Activated CD4-positive, alpha-beta T cell treated with anti-CD3 and anti-CD28 coated beads, Interleukin-2, Interleukin-4, amounts not matched to agents 100 ng/mL and 50 ng/mL, durations not matched to agents 16 hours and 8 hours (primary cell): Measurements from ENCODE around the gene ADAMTSL1.

Experiments
- DNase-seq: peaks from one replicate; pipeline ENCODE4 v3.0.0-alpha.2; 2020; ENCODE audit warnings: low spot score

Gene ADAMTSL1

DNA sequence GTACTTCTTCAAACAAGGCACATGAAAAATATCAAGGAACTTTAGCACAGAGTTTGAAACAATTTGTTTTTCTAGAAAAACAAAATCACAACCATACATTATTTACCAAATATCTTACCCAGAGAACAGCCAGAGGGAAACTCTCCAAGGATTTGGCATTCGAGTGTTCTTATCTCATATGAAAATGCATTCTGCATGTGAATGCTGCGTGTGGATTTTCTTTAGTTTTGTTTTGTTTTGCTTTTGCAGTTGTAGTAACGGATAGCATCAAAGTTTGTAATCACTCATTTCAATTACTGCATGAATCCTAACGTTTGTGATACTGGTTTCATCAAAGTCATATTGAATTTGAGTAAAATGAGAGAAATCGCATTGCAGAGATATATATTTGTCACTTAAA, 28.0 kb downstream of the ADAMTSL1 start:
- DNase-seq = no peak

DNA sequence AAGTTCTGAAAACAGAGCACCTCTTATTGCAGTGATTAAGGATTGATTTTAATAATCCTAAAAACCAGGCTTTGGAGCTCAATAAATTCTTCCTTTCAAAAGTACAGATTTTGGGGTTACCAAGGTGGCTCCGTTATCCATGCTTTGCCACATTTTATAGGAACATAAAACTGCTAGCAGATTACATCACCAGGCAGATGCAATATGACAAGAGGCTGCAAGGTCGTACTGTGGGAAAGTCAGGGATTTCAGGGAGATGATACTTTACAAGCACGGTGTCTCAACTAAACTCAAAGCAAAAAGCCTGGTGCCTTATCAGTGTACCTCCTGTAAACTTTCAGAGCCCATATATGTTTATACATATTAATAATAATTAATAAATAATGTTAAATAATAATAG, 28.6 kb downstream of the ADAMTSL1 start:
- no peak for DNase-seq

- no peak for DNase-seq
Measured at GRCh38 chr9:18504707-18505106, 30.8 kb downstream of the ADAMTSL1 start.

- no peak for DNase-seq
Measured at GRCh38 chr9:18507151-18507550, 33.2 kb downstream of the ADAMTSL1 start.

DNA sequence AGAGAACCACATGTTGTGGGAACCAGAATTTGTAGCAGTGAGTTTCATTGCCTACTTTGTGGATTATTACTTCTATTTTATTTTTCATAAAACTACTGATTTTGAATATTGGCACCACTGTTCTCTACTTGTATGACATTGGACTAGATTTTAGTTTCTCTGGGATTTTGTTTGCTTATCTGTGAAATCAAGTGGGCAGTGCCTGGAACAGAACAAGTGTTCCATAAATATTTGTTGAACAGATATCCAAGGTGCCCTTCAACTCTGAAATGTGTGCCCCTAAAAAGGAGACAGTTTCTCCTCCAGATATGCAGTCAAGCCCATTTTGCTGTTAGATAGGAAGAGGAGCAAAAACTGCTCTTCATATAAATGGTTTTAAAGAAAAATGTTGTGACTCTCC, 42.6 kb downstream of the ADAMTSL1 start:
- DNase-seq = no peak

DNA sequence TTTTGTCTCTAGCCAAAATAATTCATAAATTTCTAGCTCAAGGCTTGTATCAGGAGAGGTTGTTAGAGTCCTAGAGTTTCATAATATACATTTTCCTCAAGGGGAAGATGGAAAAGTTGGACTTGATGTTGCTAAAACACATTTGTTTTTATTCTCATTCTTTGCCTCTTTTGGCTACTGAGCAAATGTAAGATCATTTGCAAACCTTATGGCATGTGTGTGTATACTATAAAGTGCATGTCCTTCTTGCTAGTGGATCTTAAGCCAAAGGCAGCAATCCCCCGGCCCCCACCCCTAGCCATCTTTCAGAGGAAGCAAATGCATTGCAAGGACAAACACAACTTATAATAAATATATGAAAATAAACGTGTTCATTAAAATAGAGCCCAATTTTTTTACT, 43.0 kb downstream of the ADAMTSL1 start:
- no peak for DNase-seq

DNA sequence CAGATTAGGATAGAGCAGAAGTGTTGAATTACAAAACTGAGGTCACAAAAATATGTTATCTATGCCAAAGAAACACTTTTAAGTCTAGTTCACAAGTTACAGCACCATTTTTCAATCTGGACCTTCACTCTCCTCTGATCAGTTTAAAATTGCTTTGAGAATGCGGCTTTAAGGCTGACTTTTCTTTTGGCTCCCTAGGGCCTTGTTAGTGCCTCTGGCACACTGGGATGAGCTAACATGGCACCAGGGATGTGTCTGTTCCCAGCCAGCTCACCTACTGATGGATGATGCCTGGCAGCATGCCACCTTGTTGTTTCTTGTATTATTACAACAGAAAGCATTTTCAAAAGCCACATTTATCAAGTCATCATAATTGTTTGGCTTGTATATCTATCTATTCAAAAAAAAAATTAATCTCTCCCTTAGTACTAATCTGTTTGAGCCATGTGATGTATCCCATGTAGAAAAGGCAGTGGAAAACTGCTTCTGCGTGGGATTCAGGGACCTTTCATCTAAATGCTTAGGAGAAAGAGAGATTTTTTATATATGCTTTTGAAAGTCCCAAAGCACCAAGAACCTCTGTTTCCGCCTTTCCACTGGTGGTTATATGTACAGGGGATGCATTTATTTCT, 46.6 kb downstream of the ADAMTSL1 start:
- no peak for DNase-seq

GRCh38 chr9:18526685-18527084, 52.7 kb downstream of the ADAMTSL1 start:
- DNase-seq = no peak

GRCh38 chr9:18531136-18532065, 57.4 kb downstream of the ADAMTSL1 start:
- DNase-seq = no peak

DNA sequence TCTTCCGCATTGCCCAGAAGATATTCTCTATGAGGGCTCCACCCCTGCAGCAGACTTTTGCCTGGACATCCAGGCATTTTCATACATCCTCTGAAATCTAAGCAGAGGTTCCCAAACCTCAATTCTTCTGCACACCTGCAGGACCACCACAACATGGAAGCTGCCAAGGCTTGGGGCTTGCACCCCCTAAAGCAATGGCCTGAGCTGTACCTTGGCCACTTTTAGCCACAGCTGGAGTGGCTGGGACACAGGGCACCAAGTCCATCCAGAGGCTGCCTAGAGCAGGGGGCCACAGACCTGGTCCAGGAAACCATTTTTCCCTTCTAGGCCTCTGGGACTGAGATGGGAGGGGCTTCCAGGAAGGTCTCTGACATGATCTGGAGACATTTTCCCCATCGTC, 60.7 kb downstream of the ADAMTSL1 start:
- DNase-seq = no peak

DNA sequence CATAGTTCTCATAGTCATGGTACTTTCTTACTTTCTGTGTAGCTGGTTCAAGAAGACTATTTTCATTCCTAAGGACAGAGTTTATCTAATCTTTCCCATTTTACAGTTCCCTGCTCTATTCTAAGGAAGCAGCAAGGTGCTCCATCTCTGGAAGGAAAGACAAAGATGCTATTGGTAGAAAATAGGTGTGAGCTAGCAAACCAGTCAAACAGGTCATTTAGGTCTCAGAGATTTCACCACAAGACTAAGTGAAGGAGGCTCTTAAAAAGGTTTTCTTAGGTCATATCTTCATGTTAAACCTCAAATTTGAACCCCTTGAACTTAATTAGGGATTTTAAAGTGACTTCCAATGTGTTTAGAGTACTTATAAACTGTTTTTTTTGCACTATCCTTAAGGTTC, 62.6 kb downstream of the ADAMTSL1 start:
- no peak for DNase-seq

DNA sequence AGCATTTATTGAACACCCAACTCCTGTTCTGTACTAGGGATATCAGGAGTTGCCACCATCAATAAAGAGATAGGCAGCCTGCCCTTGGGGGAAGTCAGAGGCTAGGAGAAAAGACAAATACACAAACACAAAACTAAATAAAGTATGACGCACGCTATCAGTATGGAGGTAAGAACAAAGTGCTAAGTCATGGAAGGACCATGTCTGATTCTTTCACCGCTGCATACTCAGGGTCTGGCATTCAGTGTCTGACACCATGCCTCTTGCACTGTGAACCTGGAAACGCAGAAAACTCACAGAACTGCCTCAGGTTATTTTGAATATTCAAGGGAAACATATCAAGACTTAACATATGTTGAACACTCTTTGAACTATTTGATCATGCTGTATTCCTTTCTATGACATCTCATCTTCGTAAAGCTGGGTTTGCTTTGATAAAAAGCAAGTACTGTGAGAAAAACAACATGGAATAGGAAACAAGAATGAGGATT, 65.3 kb downstream of the ADAMTSL1 start:
- no peak for DNase-seq

DNA sequence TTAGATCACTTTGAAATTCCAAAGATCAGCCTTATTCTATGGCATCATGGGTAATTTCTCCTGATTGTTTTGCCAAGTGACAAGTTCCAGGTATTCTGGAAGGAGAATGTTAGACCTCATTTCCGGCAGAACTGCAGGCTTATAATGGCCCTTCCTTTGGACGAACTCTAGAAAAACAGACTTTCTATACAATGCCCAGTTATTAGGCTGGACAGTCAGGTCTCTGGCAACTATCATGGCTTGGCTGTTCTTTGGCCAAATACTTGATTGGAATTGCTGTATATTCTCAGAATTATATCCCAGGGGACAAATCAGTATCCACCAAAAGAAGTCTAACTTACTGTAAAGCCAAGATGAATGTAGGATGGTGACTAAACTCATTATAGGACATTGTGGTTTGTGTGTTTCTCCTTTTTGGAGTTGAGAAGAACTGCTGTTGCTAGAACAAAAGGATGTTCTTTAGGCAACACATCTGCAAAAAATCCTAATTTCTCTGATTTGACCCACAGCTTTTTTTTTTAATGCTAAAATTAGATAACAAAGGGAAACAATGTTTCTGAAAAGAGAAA, 69.0 kb downstream of the ADAMTSL1 start:
- no peak for DNase-seq

- no peak for DNase-seq
Measured at GRCh38 chr9:18543406-18544192, 69.6 kb downstream of the ADAMTSL1 start.

- DNase-seq = no peak
Measured at GRCh38 chr9:18544456-18544855, 70.5 kb downstream of the ADAMTSL1 start.

GRCh38 chr9:18545636-18546360, 71.8 kb downstream of the ADAMTSL1 start:
- no peak for DNase-seq

GRCh38 chr9:18548456-18548855, 74.5 kb downstream of the ADAMTSL1 start:
- no peak for DNase-seq

- no peak for DNase-seq
Measured at GRCh38 chr9:18549772-18550171, 75.8 kb downstream of the ADAMTSL1 start.

DNA sequence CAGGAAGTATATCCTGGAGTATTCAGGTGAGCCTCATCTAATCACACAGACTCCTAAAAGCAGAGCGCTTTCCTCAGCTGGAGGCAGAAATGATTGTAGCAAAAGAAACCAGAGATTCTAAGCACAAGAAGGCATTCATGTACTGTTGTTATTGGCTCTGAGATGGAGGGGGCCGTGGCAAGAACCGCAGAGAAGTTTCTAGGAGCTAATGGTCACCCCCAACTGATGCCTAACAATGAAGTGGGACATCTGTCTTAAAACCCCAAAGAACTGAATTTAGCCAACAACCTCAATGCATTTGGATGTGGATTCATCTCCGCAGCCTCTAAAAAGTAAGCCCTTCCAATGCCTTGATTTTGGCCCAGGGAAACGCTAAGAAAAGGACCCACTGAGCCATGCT, 76.3 kb downstream of the ADAMTSL1 start:
- DNase-seq = no peak

GRCh38 chr9:18554244-18554643, 80.3 kb downstream of the ADAMTSL1 start:
- no peak for DNase-seq

GRCh38 chr9:18555105-18555883, 81.3 kb downstream of the ADAMTSL1 start:
- no peak for DNase-seq
